Measurements from ENCODE around the gene OR51I2. TPM values are rescaled to one million over a fixed set of nuclear protein-coding genes. Genes with fewer than 3 reads are reported as not detected.

OR51I2 gene
- total and polyA plus RNA-seq, 9 of the 15 experiments (the other 6 are each of a cell fraction or from before 2014, with no cell fraction given), result 0.06 to 0.61 (median 0.07) TPM; not detected in 6

DNA sequence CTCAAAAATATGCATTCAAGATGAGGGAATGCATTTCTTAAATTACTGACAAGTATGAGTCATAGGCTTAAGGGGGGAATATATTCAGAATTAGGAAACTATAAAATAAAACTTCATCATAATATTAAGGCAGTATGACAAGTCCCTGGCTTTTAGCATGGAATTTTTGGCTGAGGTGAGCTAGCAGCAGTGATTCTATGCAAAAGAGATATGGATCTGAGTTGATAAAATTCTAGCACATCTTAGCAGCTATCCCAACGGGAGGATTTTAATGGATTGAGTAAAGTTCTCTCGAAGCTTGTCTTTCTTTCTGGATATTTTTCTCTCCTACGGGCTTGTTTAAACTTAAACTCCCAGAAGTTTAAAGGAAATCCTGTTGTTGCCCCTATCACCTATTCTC, 26.0 kb upstream of the OR51I2 start:
- no TSS peak for BruUV-seq (replicated peaks)
- in situ Hi-C loops (cut with MboI), result no loop called here
- Histone ChIP-seq H4K20me1 (replicated peaks; ENCODE audit: control insufficient read depth, insufficient read depth, low read length) (no peaks in the 10 kb centered on the region), H3K4me2 (ENCODE audit: insufficient read depth, low read length) (no peak overlapping the region), H3K79me2 (ENCODE audit: control insufficient read depth, insufficient read depth, low read length) (peaks cover 48% of the 10 kb centered on the region), H3K36me3 (ENCODE audit: control insufficient read depth, insufficient read depth, low read length) (peaks cover 66% of the 10 kb centered on the region), H3K27me3 (ENCODE audit: control insufficient read depth in 2 of 2, insufficient read depth in 2 of 2, low read length in 2 of 2) (no peaks in the 10 kb centered on the region), H3K27ac (ENCODE audit: extremely low read depth, low read depth, low read length) (no peak overlapping the region), H3K9ac (ENCODE audit: insufficient read depth in 1 of 2, low read depth in 2 of 2, low read length in 2 of 2) (no peak overlapping the region), H3K9me1 (ENCODE audit: control insufficient read depth, insufficient read depth, low read length) (no peaks in the 10 kb centered on the region), H3K4me3 (no peak overlapping the region), H3K9me3 (replicated peaks; ENCODE audit: control insufficient read depth, insufficient read depth, low read depth, low read length) (no peaks in the 10 kb centered on the region), H3K4me1 (replicated peaks in 1 of 2; ENCODE audit: control insufficient read depth in 2 of 2, insufficient read depth in 2 of 2, low read length in 2 of 2) (no peaks in the 10 kb centered on the region), H2AFZ (ENCODE audit: low read depth, low read length) (no peak overlapping the region)
- TF ChIP-seq NCOA6 (IDR thresholded peaks at IDR 0.05) (no peak), ZFP36 (IDR thresholded peaks at IDR 0.05; ENCODE audit: low read depth, low read length, partially characterized antibody) (no peak), U2AF1 (optimal IDR thresholded peaks at IDR 0.05; ENCODE audit: low read depth, low read length) (no peak), TCF3 (CRISPR knock-in tag; IDR thresholded peaks at IDR 0.05) (no peak), CEBPB (tag; IDR thresholded peaks at IDR 0.05) (no peak), FOXA3 (CRISPR knock-in tag; conservative IDR thresholded peaks at IDR 0.05 in 1 of 2, IDR thresholded peaks at IDR 0.05 in 1 of 2) (no peak)
- FAIRE-seq (no peak), DNase-seq (ENCODE audit: extremely low read depth in 1 of 4, low spot score in 3 of 4) (no peak), ATAC-seq (no peak)
- intact Hi-C loops (cut with micrococcal nuclease), result no loop called here
- ChIA-PET POLR2A (no interaction called here), CTCF (ENCODE audit: low intra/inter-chr PET ratio) (no interaction called here)
- WGBS (ENCODE audit: insufficient coverage, low coverage, missing lambda C conversion rate), result 68% methylated on average over 3 of the region's 3 CpGs

DNA sequence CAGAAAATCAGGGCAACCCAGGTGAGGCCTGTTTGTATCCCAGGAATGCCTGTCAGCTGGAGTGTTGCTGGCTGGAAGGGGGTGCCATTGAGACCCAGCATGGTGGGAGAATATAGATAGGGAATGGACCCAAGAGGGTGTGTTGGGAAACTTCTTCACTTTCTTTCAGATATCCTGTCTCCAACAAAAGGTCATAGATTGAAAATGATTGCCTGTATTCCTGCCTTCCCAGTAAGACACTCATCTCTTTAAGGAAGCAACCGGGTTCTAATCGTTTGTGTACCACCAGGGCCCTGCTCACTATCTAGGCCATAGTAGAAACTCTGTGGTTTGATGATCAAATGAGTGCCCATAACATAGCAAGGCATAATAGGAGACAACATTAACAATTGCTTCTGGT, 7.7 kb upstream of the OR51I2 start, which contains the start of gene OR51I1:
Gene OR51I1 (minus strand): TSS at position 101 of the 400 bp plus-strand sequence. CDS start 0 bp downstream, at position 101.
- no peak for FAIRE-seq
- ChIA-PET CTCF (ENCODE audit: low intra/inter-chr PET ratio) (no interaction called here), POLR2A (no interaction called here)
- intact Hi-C loops (cut with micrococcal nuclease), result no loop called here
- no peak for DNase-seq (ENCODE audit: extremely low read depth in 1 of 4, low spot score in 3 of 4)
- peaks cover 90% of the 10 kb centered on the region for H3K79me2 ChIP-seq (ENCODE audit: control insufficient read depth, insufficient read depth, low read length)
- peaks cover 3% of the 10 kb centered on the region for H3K9me1 ChIP-seq (ENCODE audit: control insufficient read depth, insufficient read depth, low read length)
- no peak within 1 kb of the TSS for H3K9ac ChIP-seq (ENCODE audit: insufficient read depth in 1 of 2, low read depth in 2 of 2, low read length in 2 of 2)
- H3K27ac ChIP-seq (ENCODE audit: extremely low read depth, low read depth, low read length), result no peak within 1 kb of the TSS
- no peaks in the 10 kb centered on the region for H3K27me3 ChIP-seq (ENCODE audit: control insufficient read depth in 2 of 2, insufficient read depth in 2 of 2, low read length in 2 of 2)
- peaks cover 89% of the 10 kb centered on the region for H3K36me3 ChIP-seq (ENCODE audit: control insufficient read depth, insufficient read depth, low read length)
- WGBS (ENCODE audit: insufficient coverage, low coverage, missing lambda C conversion rate), result 50% methylated on average over 2 of the region's 2 CpGs
- no peak within 1 kb of the TSS for H3K4me3 ChIP-seq
- no peak for ATAC-seq
- no peaks in the 10 kb centered on the region for H3K9me3 ChIP-seq (replicated peaks; ENCODE audit: control insufficient read depth, insufficient read depth, low read depth, low read length)
- H3K4me1 ChIP-seq (replicated peaks in 1 of 2; ENCODE audit: control insufficient read depth in 2 of 2, insufficient read depth in 2 of 2, low read length in 2 of 2), result no peaks in the 10 kb centered on the region
- no TSS peak for BruUV-seq (replicated peaks)
- in situ Hi-C loops (cut with MboI), result no loop called here
- no peak within 1 kb of the TSS for H3K4me2 ChIP-seq (ENCODE audit: insufficient read depth, low read length)
- H2AFZ ChIP-seq (ENCODE audit: low read depth, low read length), result no peak within 1 kb of the TSS
- peaks cover 16% of the 10 kb centered on the region for H4K20me1 ChIP-seq (replicated peaks; ENCODE audit: control insufficient read depth, insufficient read depth, low read length)
- TF ChIP-seq SNRNP70 (optimal IDR thresholded peaks at IDR 0.05; ENCODE audit: low read depth, low read length) (no peak), L3MBTL2 (IDR thresholded peaks at IDR 0.05) (no peak), MTA1 (IDR thresholded peaks at IDR 0.05; ENCODE audit: borderline replicate concordance) (no peak), SIX5 (IDR thresholded peaks at IDR 0.05; ENCODE audit: borderline replicate concordance in 1 of 2, insufficient read depth in 1 of 2, low read depth in 1 of 2, low read length in 2 of 2) (no peak), ZNF263 (CRISPR knock-in tag; IDR thresholded peaks at IDR 0.05; ENCODE audit: borderline replicate concordance) (no peak), SRSF3 (IDR thresholded peaks at IDR 0.05; ENCODE audit: insufficient read depth, low read length) (no peak), ARNT (IDR thresholded peaks at IDR 0.05) (no peak), MCM3 (IDR thresholded peaks at IDR 0.05) (no peak), TEAD1 (CRISPR knock-in tag; IDR thresholded peaks at IDR 0.05) (no peak), KLF13 (tag; IDR thresholded peaks at IDR 0.05; ENCODE audit: borderline replicate concordance, low read depth) (no peak), EP300 (IDR thresholded peaks at IDR 0.05; ENCODE audit: low read length) (no peak), POLR3A (IDR thresholded peaks at IDR 0.05; ENCODE audit: borderline replicate concordance, extremely low read depth, insufficient read depth, insufficient read length) (no peak), HLTF (IDR thresholded peaks at IDR 0.05) (no peak), GATAD2A (IDR thresholded peaks at IDR 0.05) (no peak), NFIX (CRISPR knock-in tag; IDR thresholded peaks at IDR 0.05; ENCODE audit: low read depth) (no peak), ZNF133 (CRISPR knock-in tag; IDR thresholded peaks at IDR 0.05) (no peak)
